Measurements from ENCODE around the gene PTPN11. TPM values are rescaled to one million over a fixed set of nuclear protein-coding genes. Genes with fewer than 3 reads are reported as not detected.

Gene PTPN11
- 10 to 100 TPM; 31.6 to 47.1 TPM for total RNA-seq

- intact Hi-C loops (cut with DNase I), result no loop called here
- Histone ChIP-seq H3K36me3 (replicated peaks in 1 of 2; ENCODE audit: insufficient read depth in 1 of 2, low read depth in 2 of 2) (no peaks in the 10 kb centered on the region), H3K27ac (peak within 1 kb of the TSS; percentile 97 to 100 (median 98)), H3K9me3 (no peaks in the 10 kb centered on the region), H3K27me3 (no peaks in the 10 kb centered on the region), H3K4me1 (peaks cover 51% of the 10 kb centered on the region), H3K4me3 (peak within 1 kb of the TSS; percentile 75 to 96)
- 0% methylated on average over 21 to 37 of the region's 89 CpGs for WGBS, 2 donors
- peak; percentile 92 for ATAC-seq
- TF ChIP-seq POLR2A (IDR thresholded peaks at IDR 0.05), result peak; percentile 86 to 91 (median 88)
- TF ChIP-seq CTCF (IDR thresholded peaks at IDR 0.05), result peak in 5 of 7 experiments; percentile 5 to 39 (median 15)
- DNase-seq, result peak; percentile 85 to 88 (median 86)
Observed at GRCh38 chr12:112418608-112419296, at the start of gene PTPN11. Gene PTPN11 (plus strand): TSS chr12:112418947. CDS start chr12:112419112, 165 bp downstream.

GRCh38 chr12:112370199-112370598 lies 48.5 kb upstream of the PTPN11 start:
- Histone ChIP-seq H3K36me3 (replicated peaks in 1 of 2; ENCODE audit: insufficient read depth in 1 of 2, low read depth in 2 of 2) (no peaks in the 10 kb centered on the region), H3K27me3 (no peaks in the 10 kb centered on the region), H3K27ac (no peak overlapping the region), H3K4me1 (peaks cover 15% of the 10 kb centered on the region), H3K9me3 (no peaks in the 10 kb centered on the region), H3K4me3 (no peak overlapping the region)
- no peak for ATAC-seq
- TF ChIP-seq POLR2A (IDR thresholded peaks at IDR 0.05) (no peak), CTCF (IDR thresholded peaks at IDR 0.05) (no peak)
- WGBS, 2 donors, result 29 to 42% methylated on average over 1 of the region's 1 CpG
- no peak for DNase-seq
- intact Hi-C loops (cut with DNase I), result no loop called here

- no peaks in the 10 kb centered on the region for H3K9me3 ChIP-seq
- WGBS, 2 donors, result 53 to 62% methylated on average over 8 of the region's 8 CpGs
- DNase-seq (no peak), ATAC-seq (no peak)
- H3K4me1 ChIP-seq, result peaks cover 15% of the 10 kb centered on the region
- H3K27ac ChIP-seq, result no peak overlapping the region
- no peak overlapping the region for H3K4me3 ChIP-seq
- no peaks in the 10 kb centered on the region for H3K36me3 ChIP-seq (replicated peaks in 1 of 2; ENCODE audit: insufficient read depth in 1 of 2, low read depth in 2 of 2)
- intact Hi-C loops (cut with DNase I), result no loop called here
- H3K27me3 ChIP-seq, result no peaks in the 10 kb centered on the region
- TF ChIP-seq POLR2A (IDR thresholded peaks at IDR 0.05) (no peak), CTCF (IDR thresholded peaks at IDR 0.05) (no peak)
Observed at GRCh38 chr12:112370868-112371510, 47.8 kb upstream of the PTPN11 start.

- WGBS, 2 donors, result 67 to 85% methylated on average over 3 of the region's 3 CpGs
Observed at GRCh38 chr12:112374166-112374740, 44.5 kb upstream of the PTPN11 start.

More at GRCh38 chr12:112374166-112374740, 44.5 kb upstream of the PTPN11 start:
- no peak overlapping the region for H3K4me3 ChIP-seq
- no peaks in the 10 kb centered on the region for H3K27me3 ChIP-seq
- ATAC-seq (no peak), DNase-seq (no peak)
- no peak overlapping the region for H3K27ac ChIP-seq
- no peaks in the 10 kb centered on the region for H3K9me3 ChIP-seq
- intact Hi-C loops (cut with DNase I), result no loop called here
- TF ChIP-seq CTCF (IDR thresholded peaks at IDR 0.05) (no peak), POLR2A (IDR thresholded peaks at IDR 0.05) (no peak)
- peaks cover 15% of the 10 kb centered on the region for H3K4me1 ChIP-seq
- no peaks in the 10 kb centered on the region for H3K36me3 ChIP-seq (replicated peaks in 1 of 2; ENCODE audit: insufficient read depth in 1 of 2, low read depth in 2 of 2)
